AG20443 (cell line): ENCODE data around the gene KCP.

Experiments used
- DNase-seq: peaks from one replicate; pipeline ENCODE4 v3.0.0; 2012; ENCODE audit warnings: low spot score, mixed read lengths

KCP gene

DNA sequence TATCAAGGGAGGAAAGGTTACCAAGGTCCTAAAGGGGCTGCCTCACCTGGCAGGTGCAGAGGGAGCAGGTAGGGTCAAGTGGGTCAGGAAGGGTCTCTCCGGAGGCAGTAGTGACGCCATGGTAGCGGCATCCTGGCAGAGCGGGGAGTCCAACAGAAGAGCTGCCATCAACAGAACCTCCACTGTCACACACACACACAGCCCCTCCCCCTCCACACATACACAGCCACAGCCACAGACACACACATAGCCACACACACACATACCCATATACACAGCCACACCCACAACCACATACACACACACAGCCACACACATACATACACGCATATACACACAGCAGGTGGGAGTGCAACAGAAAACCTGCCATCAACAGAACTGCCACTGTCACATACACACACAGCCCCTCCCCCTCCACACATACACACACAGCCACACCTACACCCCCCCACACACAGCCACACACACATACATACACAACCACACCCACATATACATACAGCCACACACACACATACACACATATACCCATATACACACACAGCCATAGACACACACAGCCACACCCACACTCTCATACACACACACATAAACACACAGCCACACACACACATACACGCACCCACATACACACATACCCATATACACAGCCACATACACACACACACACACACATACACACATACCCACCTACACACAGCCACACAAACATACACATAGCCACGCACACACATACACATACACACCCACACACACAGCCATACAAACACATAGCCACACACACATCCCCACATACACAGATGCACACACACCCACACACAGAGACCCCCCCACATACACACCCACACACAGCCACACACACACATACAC is 23.1 kb downstream of the KCP start:
- no peak for DNase-seq

DNA sequence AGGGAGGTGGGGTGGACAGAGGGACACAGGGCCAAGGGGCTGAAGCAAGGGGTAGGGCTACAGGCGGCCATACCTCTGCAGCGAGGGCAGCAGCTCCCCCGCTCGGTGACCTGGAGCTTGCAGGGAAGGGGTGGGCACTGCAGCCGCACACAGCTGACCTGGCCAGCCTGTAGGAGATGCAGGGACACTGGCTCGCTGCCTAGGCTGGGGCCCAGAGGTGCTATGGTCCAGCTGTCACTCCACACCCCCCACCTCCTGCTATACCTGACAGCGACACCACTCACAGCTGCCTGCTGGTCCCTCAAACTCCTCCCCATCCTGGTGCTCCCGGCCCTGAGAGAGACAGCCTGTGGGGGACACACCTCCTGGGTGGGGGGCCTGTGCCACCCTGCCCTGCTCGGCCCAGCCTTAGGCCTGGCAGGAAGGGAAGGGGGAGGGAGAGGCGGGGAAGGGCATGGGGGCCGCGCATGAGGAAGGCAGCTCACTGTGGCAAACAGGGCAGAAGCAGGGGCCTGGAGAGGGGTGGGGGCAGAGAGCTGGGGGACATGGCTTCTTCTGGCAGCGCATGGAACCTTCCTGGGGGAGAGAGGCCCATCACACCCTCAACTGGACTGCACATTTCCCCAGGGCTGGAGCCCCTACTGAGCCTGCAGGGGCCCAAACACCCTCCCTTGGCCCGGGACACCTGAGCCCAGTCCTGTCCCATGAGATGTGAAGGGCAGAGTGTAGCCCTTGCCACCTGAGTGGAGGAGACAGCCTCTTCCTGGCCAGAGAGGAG is 23.9 kb downstream of the KCP start:
- DNase-seq, result no peak

DNA sequence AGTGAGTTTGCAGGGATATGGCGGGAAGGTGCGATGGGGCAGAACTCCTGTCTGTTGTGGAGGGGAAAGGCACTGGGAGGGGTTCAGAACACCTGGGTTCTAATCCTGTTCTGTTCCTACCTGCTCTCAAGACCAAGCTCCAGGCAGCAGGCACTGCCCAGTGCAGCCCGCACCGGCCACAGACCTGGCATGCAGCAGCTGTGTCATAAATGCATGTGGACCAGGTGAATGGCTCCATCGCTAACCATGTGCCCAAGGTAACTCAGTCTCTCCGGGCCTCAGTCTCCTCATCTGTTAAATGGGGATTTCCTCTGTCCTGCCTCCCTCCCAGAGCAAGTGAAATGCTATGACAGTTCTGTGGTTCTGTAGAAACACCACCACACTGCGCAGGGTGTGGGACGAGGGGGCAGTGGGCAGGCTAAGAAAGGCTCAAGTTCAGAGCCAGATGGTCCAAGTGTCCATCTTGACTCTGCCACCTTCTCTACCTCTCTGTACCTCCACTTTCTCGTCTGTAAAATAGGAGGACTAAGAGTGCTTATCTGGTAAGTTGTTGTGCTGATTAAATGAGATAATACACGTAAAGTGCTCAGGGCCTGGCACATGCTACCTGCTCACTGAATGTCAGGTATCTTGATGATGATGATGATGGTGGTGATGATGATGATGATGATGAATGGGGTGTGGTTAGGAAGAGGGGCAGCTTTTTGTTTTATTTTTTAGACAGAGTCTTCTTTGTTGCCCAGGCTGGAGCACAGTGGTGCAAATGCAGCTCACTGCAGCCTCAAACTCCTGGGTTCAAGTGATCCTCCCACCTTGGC is 24.9 kb downstream of the KCP start:
- DNase-seq, result no peak

DNA sequence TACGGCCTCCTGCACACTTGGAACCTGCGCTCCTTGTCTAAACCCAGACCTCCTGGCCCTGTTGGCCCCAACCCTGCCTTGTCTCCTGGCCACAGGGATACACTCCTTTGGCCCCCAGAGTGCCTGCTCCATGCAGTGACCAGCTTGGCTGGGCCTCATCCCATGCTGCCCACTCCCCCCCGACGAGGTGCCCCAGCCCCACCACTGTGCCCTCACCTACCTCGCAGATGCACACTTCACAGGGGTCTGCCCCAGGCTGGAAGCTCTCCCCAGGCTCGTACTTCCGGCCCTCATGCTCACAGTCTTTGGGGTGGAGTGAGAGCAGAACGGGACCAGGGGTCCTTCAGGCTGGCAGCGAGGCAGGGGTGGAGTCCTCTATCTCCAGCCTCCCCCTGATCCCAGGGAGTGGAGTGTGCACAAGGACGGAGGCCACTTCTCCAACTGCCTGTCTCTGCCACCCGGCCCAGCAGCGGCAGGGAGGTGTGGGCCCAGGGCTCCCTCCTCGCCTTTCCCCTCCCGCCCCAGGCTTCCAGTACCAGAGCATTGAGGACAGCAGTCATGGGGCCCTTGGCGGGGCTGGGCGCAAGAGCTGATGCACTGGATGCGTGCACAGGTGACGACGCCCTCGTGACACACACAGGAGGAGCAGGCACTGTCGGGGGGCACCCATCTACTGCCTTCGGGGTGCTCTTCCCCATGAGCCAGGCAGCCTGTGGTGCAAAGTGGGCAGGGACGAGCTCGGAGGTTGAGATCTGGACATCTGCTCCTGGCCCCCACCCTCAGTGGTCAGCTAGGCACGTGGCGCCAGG is 25.7 kb downstream of the KCP start:
- DNase-seq, result no peak

DNA sequence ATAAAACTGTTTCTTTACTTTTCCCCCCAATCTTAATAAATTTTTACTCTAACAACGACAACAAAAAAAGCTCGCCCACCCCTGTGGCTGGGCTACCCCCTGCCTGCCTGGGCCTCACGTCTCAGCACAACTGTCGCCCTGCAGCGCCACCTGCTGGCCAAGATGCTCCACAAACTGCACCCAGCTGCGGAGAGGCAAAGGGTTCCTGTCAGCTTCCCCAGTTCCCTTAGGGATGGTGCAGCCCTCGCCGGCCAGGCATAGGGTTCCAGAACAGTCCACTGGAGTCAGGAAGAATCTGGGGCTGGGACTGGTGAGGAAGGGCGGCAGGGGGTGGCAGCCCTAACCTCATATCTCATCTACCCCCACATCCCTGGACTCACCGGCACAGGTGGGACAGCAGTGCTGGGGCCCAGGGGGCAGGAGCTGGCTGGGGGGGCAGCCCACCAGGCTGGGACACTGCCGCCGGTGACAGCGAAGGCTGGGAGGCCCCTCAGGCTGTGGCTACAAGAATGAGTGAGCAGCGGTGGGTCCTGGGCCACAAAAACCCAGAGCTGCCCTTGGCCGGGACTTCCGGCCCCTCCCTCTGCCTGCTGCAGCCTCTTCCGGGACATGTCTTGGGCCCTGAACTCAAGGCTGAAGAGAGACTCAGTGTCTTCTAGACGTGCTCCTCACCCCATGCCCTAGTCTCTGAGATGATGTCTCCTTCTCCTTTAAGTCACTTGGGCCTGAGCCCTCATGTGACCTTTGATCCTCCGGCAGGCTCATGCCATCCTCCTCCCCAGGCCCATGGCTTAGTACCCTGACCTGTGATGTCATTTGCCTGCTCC is 26.7 kb downstream of the KCP start:
- DNase-seq, result peak; percentile 94

DNA sequence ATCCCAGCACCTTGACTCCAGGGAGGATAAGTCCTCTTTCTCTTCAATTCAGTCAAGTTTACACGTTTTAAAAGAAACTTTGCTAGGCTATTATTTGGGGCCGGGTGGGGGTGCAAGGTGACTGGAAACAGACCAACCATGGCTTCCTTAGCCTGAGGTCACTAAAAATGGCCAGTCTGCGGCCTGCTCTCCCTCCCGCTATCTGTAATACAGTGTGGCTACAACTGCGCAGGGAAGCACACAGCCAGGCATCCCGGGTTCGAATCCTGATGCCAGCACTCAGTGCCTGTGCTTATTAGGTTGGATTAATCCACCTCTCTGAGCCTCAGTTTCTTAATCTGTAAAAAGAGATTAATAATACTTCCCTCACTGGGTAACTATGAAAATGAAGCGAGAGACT is 28.4 kb downstream of the KCP start:
- DNase-seq, result no peak

DNA sequence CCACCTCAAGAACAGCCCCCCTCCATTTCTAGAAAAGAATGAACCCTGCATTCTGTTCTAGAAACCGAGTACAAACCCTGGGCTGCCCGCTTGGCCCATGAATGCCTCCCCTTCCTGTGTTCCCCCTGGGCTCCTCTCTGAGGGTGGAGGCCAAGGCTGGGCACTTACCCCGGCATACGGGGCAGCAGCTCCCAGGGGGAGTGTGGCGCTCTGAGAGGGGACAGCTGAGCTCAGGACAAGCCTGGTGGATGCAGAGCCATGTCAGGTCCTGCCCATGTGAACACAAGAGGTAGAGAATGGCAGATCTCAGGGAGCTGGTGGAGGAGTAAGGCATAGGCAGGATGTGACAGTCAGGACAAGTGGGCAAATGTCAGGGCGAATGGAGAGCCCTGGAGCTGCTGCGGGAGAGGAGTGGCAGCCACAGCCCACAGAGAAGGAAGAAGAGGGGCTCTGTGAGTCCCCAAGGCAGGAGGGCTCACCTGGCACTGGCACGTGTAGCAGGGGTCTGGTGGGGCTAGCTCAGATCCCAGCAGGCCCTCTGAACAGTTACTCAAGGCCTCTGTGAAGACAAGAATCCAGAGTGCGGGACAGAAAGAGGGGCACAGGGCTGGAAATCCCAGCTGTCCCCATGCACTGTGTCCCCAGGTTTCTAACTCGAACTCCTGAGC is 28.9 kb downstream of the KCP start:
- no peak for DNase-seq

DNA sequence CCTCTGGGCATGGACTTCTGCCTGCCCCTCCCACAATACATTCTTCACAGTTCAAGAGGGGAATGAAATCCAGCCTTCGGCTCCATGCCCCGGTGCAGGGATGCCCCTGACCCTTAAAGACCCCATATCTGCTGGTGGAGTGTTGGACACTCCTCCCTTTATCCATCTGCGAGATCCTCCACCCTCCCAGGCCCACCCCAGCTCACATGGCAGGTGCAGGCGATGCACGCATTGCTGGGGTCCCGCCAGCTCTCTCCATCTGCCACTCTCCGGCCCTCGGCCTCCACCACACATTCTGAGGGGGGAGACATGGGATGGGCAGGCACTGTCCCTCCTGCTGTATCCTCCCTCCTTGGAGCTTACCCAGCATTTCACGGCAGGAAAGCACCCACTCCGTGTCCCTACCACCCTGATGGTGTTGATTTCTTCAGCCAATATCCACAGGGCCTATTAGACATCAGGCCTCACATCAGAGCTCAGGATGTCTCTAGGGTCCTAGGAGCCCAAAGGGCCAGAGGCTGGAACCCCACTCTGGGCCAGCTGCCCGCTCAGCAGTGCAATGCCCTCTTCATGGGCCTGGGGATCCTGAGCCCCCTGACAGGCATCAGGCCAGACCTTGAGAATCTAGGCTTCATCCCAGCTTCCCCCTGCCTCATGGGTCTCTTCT is 29.6 kb downstream of the KCP start:
- no peak for DNase-seq

DNA sequence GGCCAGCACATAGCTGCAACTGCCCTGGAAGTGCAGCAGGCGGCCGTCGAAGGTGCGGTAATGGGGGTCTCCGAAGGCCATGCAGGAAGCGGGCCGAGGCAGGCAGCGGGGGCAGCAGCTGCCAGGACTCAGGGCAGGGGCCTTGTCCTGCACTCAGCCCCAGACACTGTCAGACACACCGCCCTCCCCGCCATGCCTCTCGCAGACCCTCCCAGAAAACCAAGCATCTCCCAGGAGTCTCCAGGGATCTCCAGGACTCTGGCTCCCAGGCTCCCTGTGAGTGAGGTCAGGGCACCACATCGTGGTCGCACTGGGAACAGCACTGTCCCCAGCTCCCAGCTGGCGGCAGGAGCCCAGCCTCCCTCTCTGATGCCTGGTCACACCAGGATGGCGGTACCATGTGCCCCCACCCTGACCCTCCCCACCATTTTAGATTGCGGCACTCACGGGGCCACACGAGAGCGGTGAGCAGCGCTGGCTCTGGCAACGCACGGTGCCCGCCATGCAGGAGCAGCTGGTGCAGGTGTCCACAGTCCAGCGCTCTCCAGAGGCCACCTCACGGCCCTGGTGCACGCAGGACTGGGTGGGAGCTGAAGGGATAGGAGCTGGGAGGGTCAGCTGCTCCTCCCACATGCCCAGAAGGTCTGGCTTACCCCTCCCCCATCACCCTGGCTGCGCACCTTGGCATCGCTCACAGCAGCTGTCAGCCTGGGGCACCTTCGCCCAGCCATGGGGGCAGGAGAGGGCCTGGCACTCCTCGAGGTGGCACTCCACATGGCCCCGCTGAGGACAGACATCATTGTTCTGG is 30.4 kb downstream of the KCP start:
- DNase-seq, result peak; percentile 94

DNA sequence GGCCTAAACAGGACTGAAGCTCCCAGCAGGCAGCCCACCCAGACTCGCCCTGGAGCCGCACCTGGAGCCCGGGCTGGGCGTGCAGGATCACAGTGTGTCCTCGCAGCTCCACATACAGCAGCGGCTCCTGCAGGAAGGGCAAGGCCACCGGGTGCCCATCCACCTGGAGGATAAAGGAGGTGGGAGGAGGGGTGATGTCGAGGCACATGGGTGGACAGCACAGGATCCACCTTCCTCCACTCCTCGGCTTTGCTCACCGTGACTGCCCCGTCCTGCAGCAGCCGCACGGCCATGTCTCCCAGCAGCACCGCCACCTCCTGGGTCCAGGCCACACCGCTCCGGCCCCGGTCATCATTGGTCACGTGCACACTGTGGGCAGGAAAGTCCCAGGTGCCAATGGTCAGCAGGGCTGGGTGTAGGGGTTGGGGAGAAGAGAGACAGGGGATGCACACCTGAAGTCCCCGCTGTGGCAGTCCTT is 31.0 kb downstream of the KCP start:
- no peak for DNase-seq

DNA sequence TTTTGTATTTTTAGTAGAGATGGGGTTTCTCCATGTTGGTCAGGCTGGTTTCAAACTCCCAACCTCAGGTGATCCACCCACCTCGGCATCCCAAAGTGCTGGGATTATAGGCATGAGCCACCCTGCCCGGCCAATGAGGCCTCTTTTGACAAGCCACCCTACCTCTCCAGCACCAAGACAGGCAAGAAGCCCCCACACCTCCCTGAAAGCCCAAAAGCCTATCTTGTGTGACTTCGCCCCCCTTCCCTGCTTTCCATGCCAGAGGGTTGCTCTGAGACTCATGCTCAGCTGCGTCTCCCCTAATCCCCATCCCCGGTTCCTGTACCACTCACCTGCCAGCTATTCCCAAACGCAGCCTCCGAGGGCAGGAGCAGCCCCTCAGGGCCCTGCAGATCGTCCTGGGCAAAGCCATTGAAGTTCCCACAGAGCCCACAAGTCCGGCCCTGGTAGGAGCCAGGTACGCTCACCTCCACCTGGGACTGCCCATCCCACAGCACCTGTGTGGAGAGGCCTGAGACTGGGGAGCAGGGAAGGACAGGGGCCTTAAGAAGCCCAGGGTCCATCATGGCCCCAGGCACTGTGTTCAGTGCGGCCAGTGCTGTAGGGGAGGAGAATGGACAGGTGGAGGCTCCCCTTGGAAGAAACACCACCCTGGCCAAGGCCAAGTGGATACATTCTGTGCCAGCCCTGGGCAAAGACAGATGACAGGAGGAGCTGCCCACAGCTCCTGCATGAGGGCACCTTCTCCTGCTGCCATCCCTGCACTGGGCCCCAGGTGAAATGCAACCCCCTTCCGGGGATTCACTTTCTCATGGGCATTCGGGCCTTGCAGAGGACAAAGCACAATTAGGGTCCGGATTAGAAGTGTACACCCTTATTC is 32.0 kb downstream of the KCP start:
- no peak for DNase-seq

DNA sequence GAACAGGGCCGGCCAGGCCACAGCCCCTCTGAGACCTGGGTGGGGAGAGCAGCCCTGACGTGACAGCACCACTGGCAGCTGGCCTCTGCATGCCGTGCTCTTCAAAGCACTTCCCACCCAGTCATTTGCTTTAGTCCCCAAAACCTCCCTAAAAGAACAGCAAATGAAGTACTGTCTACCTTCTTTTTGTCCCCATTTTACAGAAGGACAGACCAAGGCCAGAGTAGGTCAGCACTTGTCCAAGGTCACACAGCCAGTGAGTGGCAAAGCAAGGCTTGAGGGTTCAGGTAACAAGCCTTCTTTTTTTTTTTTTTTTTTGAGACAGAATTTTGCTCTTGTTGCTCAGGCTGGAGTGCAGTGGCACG is 32.8 kb downstream of the KCP start:
- DNase-seq, result no peak

DNA sequence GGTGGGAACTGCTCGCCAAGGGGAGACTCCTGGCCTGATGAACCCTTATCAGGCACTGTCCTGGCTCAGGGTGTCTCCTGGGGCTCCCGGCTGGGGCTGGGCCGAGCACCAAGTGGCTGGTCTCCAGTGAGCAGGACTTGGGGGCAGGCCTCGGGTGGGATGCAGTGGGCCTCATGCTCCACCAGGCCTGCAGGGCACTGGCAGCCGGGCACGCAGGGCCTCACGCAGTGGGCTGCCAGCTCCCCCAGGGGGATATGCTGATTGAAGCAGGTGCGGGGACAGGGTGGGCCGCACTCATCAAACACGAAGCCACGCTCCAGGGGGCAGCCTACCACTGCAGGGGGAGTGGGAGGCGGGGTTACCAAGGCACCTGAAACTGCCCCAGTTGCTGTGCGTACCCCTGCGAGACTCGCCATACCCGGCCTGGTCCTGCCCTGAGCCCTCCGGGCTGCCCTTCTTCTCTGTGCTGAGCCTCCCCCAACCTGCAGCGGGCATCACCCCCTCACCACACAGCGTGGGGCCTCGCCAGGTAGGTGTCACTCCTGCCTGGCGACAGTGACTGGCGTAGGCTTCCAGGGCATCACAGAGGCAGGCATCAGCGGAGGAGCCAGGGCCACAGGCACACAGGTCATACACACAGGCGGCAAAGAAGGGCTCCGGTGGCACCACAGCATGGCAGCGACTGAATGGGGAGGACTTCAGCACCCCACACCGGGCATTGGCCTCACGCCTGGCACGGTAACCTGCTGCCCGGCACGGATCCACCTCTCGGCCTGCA is 33.3 kb downstream of the KCP start:
- no peak for DNase-seq

DNA sequence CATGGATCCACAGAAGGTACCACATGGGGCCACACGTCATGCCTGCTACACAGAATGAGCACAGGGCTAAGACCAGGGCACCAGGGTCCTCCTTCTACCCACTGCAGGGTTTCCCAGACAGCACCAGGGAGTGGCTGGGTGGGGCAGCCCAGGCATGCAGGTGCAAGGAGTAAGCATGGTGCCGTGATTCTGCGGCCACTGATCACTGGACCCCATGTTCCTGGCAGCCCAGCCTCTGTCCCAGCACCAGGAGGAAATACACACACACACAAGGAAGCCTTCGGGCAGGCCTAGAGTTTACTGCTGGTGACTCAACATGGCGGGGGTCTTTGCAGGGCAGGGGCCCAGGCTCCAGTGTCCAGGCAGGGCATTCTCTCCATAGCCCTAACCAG is 33.9 kb downstream of the KCP start:
- no peak for DNase-seq

DNA sequence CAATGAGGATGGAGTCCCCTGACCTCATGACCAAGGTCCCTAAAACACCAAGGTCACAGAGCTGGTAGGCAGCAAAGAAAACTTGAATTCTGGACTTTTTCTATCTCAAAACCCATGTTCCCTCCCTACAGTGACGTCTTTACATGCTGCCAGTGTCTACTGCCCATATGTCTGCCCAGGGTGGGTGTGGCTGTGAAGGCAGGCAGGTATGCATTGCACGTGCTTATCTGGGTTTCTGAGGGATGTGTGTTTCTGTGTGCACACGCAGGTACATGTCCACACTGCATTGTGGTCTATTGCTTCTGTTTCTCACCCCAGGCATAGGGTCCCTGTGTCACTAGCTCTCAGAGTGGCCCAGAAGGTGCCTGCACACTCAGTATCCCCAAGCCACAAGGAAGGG is 34.4 kb downstream of the KCP start:
- DNase-seq, result no peak

DNA sequence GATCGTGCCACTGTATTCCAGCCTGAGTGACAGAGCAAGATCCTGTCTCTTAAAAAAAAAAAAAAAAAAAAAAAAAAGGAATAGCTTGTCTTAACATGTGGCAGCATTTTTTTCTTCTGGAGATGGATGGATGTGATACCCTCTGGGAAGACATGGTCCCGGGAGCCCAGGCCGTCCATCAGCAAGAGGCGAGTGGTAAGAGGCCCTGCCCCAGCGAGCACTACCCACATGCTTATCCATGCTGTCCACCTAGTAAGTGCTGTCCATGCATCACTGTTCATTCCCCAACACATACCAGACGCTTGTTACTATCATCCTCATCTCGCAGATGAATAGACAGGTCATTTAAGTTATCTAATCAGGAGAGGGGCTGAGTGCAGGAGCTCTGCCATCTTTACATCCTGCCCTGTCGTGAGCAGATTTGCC is 35.0 kb downstream of the KCP start:
- DNase-seq, result no peak
